AG10803 (cell line): ENCODE data around the gene CPSF4.
A peak's percentile ranks its signal among the peaks of the same experiment; 100 is the strongest.
"Not testable (repeated sequence)": the region's sequence is repeated elsewhere in the genome, so short reads cannot be mapped to it uniquely, and the experiment has no call there.

Experiments used
- DNase-seq: peaks from one replicate; pipeline ENCODE4 v3.0.0; 2010; ENCODE audit warnings: low read depth
- H3K4me3 ChIP-seq: 2 replicates; pipeline ENCODE4 v1.5.1; 2011; ENCODE audit warnings: mild to moderate bottlenecking, low read length, control low read depth
- TF ChIP-seq, protein P1 (sequence below): conservative IDR thresholded peaks from 2 replicates; pipeline ENCODE4 v1.5.1; 2011; ENCODE audit warnings: mild to moderate bottlenecking, low read length, control low read depth, inconsistent platforms

Gene CPSF4

DNA sequence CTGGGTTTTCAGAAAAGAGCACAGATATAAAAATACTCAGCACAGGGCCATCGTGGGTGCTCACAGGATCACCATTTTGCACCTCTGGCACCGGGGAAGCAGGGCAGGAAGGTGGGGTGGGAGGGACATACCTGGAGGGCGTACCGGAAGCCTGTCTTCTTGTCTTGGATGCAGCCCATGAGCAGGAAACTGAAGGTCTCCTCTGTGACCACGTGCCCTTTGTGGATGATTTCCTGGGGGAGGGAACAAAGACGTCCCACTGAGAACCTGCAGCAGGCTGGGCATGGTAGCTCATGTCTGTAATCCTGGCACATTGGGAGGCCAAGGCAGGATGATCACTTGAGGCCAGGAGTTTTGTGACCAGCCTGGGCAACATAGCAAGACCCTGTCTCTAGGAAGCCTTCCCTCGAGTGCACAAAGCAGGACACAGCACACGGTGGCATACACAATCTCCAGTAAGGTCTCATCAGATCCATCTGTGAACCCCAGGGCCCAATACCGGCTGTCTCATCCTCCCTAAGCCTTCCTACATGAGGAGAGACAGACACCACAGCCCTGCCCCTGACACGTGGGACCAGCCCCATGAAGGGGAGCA, 9.7 kb upstream of the CPSF4 start:
- DNase-seq, result no peak
- no peak overlapping the region for H3K4me3 ChIP-seq
- TF ChIP-seq, protein P1, sequence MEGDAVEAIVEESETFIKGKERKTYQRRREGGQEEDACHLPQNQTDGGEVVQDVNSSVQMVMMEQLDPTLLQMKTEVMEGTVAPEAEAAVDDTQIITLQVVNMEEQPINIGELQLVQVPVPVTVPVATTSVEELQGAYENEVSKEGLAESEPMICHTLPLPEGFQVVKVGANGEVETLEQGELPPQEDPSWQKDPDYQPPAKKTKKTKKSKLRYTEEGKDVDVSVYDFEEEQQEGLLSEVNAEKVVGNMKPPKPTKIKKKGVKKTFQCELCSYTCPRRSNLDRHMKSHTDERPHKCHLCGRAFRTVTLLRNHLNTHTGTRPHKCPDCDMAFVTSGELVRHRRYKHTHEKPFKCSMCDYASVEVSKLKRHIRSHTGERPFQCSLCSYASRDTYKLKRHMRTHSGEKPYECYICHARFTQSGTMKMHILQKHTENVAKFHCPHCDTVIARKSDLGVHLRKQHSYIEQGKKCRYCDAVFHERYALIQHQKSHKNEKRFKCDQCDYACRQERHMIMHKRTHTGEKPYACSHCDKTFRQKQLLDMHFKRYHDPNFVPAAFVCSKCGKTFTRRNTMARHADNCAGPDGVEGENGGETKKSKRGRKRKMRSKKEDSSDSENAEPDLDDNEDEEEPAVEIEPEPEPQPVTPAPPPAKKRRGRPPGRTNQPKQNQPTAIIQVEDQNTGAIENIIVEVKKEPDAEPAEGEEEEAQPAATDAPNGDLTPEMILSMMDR, result no peak

DNA sequence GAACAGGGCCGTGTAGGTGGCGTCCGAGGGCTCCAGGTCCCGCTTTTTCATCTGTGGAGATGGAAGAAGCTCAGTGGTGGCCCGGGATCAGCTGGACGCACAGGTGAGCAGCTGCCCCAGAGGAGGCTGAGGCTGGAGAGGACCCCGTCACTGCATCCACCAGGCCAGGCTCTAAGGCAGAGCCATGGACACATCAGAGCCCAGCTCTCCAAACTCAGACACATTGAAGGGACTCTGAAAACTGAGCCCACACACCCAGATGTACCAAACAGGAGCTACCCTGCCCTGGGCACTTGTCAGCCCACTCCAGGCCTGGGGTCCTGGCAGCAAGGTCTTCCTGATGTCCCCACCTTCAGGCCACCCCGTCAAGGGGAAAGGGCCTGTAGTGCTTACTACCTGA, 9.0 kb upstream of the CPSF4 start:
- DNase-seq, result no peak
- H3K4me3 ChIP-seq, result no peak overlapping the region
- TF ChIP-seq, protein P1, result no peak

DNA sequence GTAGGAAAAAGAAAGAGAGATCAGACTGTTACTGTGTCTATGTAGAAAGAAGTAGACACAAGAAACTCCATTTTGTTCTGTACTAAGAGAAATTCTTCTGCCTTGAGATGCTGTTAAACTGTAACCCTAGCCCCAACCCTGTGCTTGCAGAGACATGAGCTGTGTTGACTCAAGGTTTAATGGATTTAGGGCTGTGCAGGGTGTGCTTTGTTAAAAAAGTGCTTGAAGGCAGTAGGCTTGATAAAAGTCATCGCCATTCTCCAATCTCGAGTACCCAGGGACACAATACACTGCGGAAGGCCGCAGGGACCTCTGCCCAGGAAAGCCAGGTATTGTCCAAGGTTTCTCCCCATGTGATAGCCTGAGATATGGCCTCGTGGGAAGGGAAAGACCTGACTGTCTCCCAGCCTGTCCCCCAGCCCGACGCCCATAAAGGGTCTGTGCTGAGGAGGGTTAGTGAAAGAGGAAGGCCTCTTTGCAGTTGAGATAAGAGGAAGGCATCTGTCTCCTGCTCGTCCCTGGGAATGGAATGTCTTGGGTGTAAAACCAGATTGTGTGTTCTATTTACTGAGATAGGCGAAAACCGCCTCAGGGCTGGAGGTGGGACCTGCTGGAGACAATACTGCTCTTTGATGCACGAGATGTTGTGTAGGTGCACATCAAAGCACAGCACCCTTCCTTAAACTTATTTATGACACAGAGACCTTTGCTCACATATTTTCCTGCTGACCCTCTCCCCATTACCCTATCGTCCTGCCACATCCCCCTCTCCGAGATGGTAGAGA, 6.8 kb upstream of the CPSF4 start:
- not testable (repeated sequence) for DNase-seq, H3K4me3 ChIP-seq

DNA sequence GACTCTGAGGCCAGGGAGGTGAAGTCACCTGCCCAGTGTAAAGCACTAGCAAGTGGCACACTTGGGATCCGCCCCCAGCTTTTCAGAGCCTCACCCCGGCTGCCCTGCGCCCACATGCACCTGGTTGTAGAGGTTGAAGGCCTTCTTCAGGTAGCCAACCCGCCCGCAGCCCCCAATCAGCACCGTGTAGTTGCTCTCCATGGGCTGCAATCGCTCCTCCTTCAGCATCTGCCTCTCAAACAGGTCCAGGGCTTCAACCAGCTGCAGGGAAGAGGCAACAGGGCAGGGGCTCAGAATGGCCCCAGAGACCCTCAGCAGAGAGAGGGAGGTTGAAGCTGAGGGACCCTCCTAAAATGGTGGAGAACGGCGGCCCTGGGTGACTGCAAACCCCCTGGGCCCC, 5.6 kb upstream of the CPSF4 start:
- TF ChIP-seq, protein P1, result no peak
- DNase-seq, result no peak
- no peak overlapping the region for H3K4me3 ChIP-seq

DNA sequence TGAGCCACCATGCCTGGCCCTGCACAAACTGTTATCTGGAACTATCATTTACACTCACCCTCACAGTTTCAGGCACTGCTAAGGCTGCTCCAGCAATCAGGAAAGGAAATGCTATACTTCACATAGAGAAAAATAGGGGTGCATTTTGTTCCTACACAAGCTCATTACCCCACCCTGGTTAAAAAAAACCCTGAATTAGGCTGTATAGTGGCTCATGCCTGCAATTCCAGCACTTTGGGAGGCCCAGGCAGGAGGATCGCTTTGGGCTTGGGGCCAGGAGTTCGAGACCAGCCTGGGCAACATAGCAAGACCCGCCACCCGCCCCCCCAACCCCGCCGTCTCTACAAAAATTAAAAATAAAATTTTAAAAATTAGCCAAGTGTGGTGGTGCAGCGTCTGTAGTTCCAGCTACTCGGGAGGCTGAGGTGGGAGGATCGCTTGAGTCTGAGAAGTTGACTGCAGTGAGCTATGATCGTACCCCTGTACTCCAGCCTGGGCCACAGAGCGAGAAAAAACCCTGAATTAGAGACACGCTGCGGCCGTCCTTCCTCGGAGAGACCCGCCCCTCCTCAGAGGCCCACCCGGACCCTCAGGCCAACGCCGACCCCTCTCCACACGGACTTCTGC, 684 bp upstream of the CPSF4 start:
- TF ChIP-seq, protein P1, result no peak
- DNase-seq, result no peak
- peak overlapping the region; percentile 91 for H3K4me3 ChIP-seq

DNA sequence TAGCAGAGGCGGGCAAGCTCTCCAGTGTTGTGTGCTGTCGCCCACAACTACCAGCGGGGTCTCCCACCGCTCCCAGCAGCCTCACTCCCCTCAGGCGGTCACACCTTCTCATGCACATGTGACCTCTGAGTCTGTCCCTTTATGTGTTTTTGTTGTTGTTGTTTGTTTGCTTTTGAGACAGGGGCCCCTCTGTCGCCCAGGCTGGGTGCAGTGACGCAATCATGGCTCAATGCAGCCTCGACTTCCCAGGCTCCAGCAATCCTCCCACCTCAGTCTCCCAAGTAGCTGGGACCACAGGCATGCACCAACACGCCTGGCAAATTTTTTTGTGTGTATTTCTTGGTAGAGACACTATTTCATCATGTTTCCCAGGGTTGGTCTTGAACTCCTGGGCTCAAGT, 1.5 kb downstream of the CPSF4 start:
- peak; percentile 76 for DNase-seq
- H3K4me3 ChIP-seq, result peak overlapping the region; percentile 91
- TF ChIP-seq, protein P1, result no peak

DNA sequence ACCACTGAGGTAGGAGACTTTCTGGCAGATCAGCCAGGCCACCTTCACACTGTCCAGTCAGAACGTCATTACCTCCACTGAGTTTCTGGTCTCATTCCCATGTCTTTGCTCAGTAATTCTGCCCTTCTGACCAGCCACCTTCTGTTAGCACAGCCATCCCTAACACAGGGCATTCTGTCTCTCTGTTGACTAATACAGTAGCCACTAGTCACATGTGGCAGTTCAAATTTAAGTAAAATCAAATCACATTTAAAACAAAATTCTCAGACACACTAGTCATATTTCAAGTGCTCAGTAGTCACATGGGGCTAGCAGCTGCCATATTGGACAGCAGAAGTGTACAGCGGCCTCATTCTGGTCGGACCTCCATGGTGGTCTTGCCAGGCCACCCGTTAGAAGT, 7.4 kb downstream of the CPSF4 start:
- no peak overlapping the region for H3K4me3 ChIP-seq
- TF ChIP-seq, protein P1, result no peak
- DNase-seq, result no peak
